ENCODE data around the gene TMEM98.
"Not testable (repeated sequence)": the region's sequence is repeated elsewhere in the genome, so short reads cannot be mapped to it uniquely, and the experiment has no call there.

TMEM98 gene

GRCh38 chr17:32953045-32953444 is 25.1 kb downstream of the TMEM98 start:
- H3K9me3 ChIP-seq, result no peaks in the 10 kb centered on the region
- TF ChIP-seq Cebpa-rat (IDR thresholded peaks at IDR 0.05), result no peak
- no peak overlapping the region for H3K4me3 ChIP-seq
- H3K4me1 ChIP-seq, result no peaks in the 10 kb centered on the region
- H3K4me2 ChIP-seq, result no peak overlapping the region
- no peak overlapping the region for H3K27ac ChIP-seq
- no peak overlapping the region for H3K9ac ChIP-seq
- no peaks in the 10 kb centered on the region for H3K27me3 ChIP-seq
- no peaks in the 10 kb centered on the region for H4K20me1 ChIP-seq
- H3K36me3 ChIP-seq, result no peaks in the 10 kb centered on the region

GRCh38 chr17:32953857-32954256 is 25.9 kb downstream of the TMEM98 start:
- no peak for TF ChIP-seq Cebpa-rat (IDR thresholded peaks at IDR 0.05)
- no peaks in the 10 kb centered on the region for H3K27me3 ChIP-seq
- H4K20me1 ChIP-seq, result no peaks in the 10 kb centered on the region
- no peak overlapping the region for H3K4me2 ChIP-seq
- H3K9ac ChIP-seq, result no peak overlapping the region
- H3K27ac ChIP-seq, result no peak overlapping the region
- no peak overlapping the region for H3K4me3 ChIP-seq
- H3K4me1 ChIP-seq, result no peaks in the 10 kb centered on the region
- H3K36me3 ChIP-seq, result no peaks in the 10 kb centered on the region
- H3K9me3 ChIP-seq, result no peaks in the 10 kb centered on the region

- Histone ChIP-seq H3K9ac (no peak overlapping the region), H4K20me1 (no peaks in the 10 kb centered on the region), H3K4me1 (no peaks in the 10 kb centered on the region), H3K36me3 (no peaks in the 10 kb centered on the region), H3K27ac (no peak overlapping the region), H3K4me2 (no peak overlapping the region), H3K4me3 (no peak overlapping the region), H3K27me3 (no peaks in the 10 kb centered on the region), H3K9me3 (no peaks in the 10 kb centered on the region)
- no peak for TF ChIP-seq Cebpa-rat (IDR thresholded peaks at IDR 0.05)
These were observed 26.5 kb downstream of the TMEM98 start for GRCh38 chr17:32954477-32954876.

DNA sequence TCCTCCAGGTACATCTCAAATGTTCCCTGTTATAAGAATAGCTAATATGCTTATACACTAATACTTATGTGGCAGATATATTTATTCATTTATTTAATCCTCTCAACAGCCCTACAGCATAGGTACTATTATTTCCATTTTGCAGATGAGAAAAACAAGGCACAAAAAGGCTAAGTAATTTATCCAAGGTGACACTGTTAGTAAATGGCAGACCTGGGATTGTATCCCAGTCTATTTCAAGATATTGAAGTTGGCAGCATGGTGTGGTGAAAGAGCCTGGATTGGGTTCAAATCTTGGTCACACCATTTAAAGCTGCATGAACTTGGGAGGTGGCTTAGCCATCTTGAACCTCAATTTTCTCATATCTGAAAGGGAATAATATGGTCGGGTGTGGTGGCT is 27.2 kb downstream of the TMEM98 start:
- Histone ChIP-seq H3K27me3 (no peaks in the 10 kb centered on the region), H3K36me3 (no peaks in the 10 kb centered on the region), H4K20me1 (no peaks in the 10 kb centered on the region), H3K9me3 (no peaks in the 10 kb centered on the region), H3K4me2 (no peak overlapping the region), H3K27ac (no peak overlapping the region), H3K9ac (no peak overlapping the region), H3K4me1 (no peaks in the 10 kb centered on the region), H3K4me3 (no peak overlapping the region)
- no peak for TF ChIP-seq Cebpa-rat (IDR thresholded peaks at IDR 0.05)

- Histone ChIP-seq H3K4me1 (no peaks in the 10 kb centered on the region), H3K27me3 (no peaks in the 10 kb centered on the region)
- TF ChIP-seq Cebpa-rat (IDR thresholded peaks at IDR 0.05), result no peak
These were observed 28.5 kb downstream of the TMEM98 start for GRCh38 chr17:32956240-32956970.

DNA sequence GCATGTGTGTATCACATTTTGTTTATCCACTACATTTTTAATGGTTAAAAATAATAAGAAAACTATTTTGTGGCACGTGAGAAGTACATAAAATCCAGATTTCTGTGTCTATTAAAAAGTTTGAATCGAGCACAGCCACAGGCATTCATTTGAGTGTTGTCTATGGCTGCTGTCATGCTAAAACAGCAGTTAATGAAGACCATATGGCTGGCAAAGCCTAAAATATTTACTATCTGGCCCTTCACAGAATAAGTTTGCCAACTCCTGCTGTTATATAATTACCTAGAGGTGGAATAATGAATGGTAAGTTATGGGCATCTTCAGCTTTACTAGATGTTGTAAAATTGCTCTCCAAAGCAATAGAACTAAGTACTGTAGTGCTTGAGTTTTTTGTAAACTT is 30.5 kb downstream of the TMEM98 start:
- H3K27ac ChIP-seq, result no peak overlapping the region
- H3K27me3 ChIP-seq, result no peaks in the 10 kb centered on the region
- no peak for TF ChIP-seq Cebpa-rat (IDR thresholded peaks at IDR 0.05)
- H3K9ac ChIP-seq, result no peak overlapping the region
- no peak overlapping the region for H3K4me2 ChIP-seq
- no peaks in the 10 kb centered on the region for H3K4me1 ChIP-seq
- H3K36me3 ChIP-seq, result no peaks in the 10 kb centered on the region
- no peak overlapping the region for H3K4me3 ChIP-seq
- no peaks in the 10 kb centered on the region for H3K9me3 ChIP-seq
- no peaks in the 10 kb centered on the region for H4K20me1 ChIP-seq

More at GRCh38 chr17:32956240-32956970, 28.5 kb downstream of the TMEM98 start:
- Histone ChIP-seq H3K36me3 (no peaks in the 10 kb centered on the region), H3K4me3 (no peak overlapping the region), H3K9ac (no peak overlapping the region), H3K4me2 (no peak overlapping the region), H3K27ac (no peak overlapping the region), H4K20me1 (no peaks in the 10 kb centered on the region), H3K9me3 (no peaks in the 10 kb centered on the region)

DNA sequence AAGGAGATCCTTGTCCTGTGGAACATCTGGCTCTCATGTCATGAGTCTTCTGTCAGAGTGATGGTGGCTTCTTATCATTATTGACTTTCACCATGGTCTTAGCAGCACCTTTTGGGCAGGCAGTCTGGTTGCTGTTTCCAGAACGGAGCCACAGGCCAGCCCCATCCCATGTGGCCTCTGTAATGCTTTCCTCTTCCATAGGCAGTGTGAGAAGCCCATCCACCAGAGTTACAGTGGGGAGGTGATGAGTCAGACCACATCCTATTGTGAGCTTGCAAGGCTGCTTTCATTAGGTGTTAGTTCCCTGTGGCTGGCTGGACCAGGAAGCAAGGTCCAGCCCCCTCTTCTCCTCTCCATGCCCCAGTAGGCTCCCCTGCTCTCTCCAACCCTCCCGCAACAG is 32.9 kb downstream of the TMEM98 start:
- Histone ChIP-seq H3K9me3 (no peaks in the 10 kb centered on the region), H3K4me2 (no peak overlapping the region), H4K20me1 (no peaks in the 10 kb centered on the region), H3K27ac (no peak overlapping the region), H3K36me3 (no peaks in the 10 kb centered on the region), H3K27me3 (no peaks in the 10 kb centered on the region), H3K4me3 (no peak overlapping the region), H3K4me1 (no peaks in the 10 kb centered on the region), H3K9ac (no peak overlapping the region)
- TF ChIP-seq Cebpa-rat (IDR thresholded peaks at IDR 0.05), result no peak

GRCh38 chr17:32962320-32962711 is 34.4 kb downstream of the TMEM98 start:
- Histone ChIP-seq H3K4me1 (no peaks in the 10 kb centered on the region), H3K4me2 (no peak overlapping the region), H4K20me1 (no peaks in the 10 kb centered on the region), H3K27me3 (no peaks in the 10 kb centered on the region), H3K9me3 (no peaks in the 10 kb centered on the region), H3K27ac (no peak overlapping the region), H3K9ac (no peak overlapping the region), H3K36me3 (no peaks in the 10 kb centered on the region), H3K4me3 (no peak overlapping the region)
- TF ChIP-seq Cebpa-rat (IDR thresholded peaks at IDR 0.05), result no peak

- no peak overlapping the region for H3K27ac ChIP-seq
- TF ChIP-seq Cebpa-rat (IDR thresholded peaks at IDR 0.05), result no peak
- H3K27me3 ChIP-seq, result no peaks in the 10 kb centered on the region
- no peak overlapping the region for H3K4me2 ChIP-seq
- no peaks in the 10 kb centered on the region for H3K4me1 ChIP-seq
- H3K4me3 ChIP-seq, result no peak overlapping the region
- no peaks in the 10 kb centered on the region for H4K20me1 ChIP-seq
- H3K9me3 ChIP-seq, result no peaks in the 10 kb centered on the region
- H3K36me3 ChIP-seq, result no peaks in the 10 kb centered on the region
- no peak overlapping the region for H3K9ac ChIP-seq
These were observed 36.6 kb downstream of the TMEM98 start for GRCh38 chr17:32964541-32964940.

GRCh38 chr17:32969231-32969630 is 41.3 kb downstream of the TMEM98 start:
- not testable (repeated sequence) for H4K20me1 ChIP-seq, H3K9me3 ChIP-seq, H3K27me3 ChIP-seq, H3K9ac ChIP-seq, H3K36me3 ChIP-seq, H3K27ac ChIP-seq, H3K4me3 ChIP-seq, H3K4me2 ChIP-seq, H3K4me1 ChIP-seq

DNA sequence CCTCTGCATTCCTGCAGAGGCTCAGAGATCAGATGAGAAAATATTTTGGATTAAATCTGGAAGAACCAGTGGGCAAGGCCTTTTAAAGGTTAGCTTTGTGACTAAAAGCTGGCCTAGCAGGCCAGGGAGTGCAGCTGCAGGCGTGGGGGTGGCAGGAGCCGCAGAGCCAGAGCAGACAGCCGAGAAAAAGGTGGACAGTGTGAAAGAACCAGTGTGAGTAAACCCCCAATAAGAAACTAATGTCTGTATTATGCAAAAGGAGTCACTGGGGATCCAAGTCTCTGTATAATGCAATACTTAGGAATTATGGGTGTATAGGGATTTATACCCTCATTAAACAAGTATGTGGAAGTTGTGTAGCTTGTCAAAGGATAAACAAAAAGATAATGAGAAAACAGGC is 42.3 kb downstream of the TMEM98 start:
- H3K4me1 ChIP-seq, result peaks cover 8% of the 10 kb centered on the region; the same call in 1 of the 2 replicates
- H3K4me2 ChIP-seq, result no peak overlapping the region
- H3K4me3 ChIP-seq, result no peak overlapping the region
- H3K27ac ChIP-seq, result no peak overlapping the region
- no peaks in the 10 kb centered on the region for H3K36me3 ChIP-seq
- no peaks in the 10 kb centered on the region for H4K20me1 ChIP-seq
- H3K27me3 ChIP-seq, result no peaks in the 10 kb centered on the region
- H3K9me3 ChIP-seq, result no peaks in the 10 kb centered on the region
- no peak for TF ChIP-seq Cebpa-rat (IDR thresholded peaks at IDR 0.05)
- H3K9ac ChIP-seq, result no peak overlapping the region

Measured in BLaER1 (cell line).